Mesothelial cell of epicardium (in vitro differentiated cells): ENCODE measurements around the gene HSD17B12. TPM values are rescaled to one million over a fixed set of nuclear protein-coding genes. Genes with fewer than 3 reads are reported as not detected.

ENCODE experiments used
- DNase-seq, 2 experiments: peaks; one replicate each; pipeline ENCODE4 v3.0.0; 2021; ENCODE audit warnings: low spot score in 2 of 2; ENCODE audit not compliant: unreplicated experiment in 2 of 2
- H3K27ac Mint-ChIP-seq: 2 replicates; pipeline ENCODE4 v1.8.0; 2021; ENCODE audit warnings: mixed read lengths
- H3K27me3 Mint-ChIP-seq: 2 replicates; pipeline ENCODE4 v1.8.0; 2021; ENCODE audit warnings: low read depth, mixed read lengths
- H3K36me3 Mint-ChIP-seq: 2 replicates; pipeline ENCODE4 v1.8.0; 2021; ENCODE audit warnings: mixed read lengths
- H3K4me1 Mint-ChIP-seq: 2 replicates; pipeline ENCODE4 v1.8.0; 2021; ENCODE audit warnings: mixed read lengths
- H3K4me3 Mint-ChIP-seq: 2 replicates; pipeline ENCODE4 v1.8.0; 2021; ENCODE audit warnings: mild to moderate bottlenecking, moderate library complexity, mixed read lengths
- H3K9me3 Mint-ChIP-seq: 2 replicates; pipeline ENCODE4 v1.8.0; 2021; ENCODE audit warnings: mixed read lengths
- total RNA-seq: library from RNA; stranded (reverse); gene quantifications from 3 replicates; pipeline ENCODE4 v1.2.1, GENCODE V29; 2021
- TF ChIP-seq, protein P1 (sequence below): fragments of 200-600 bp; sonication (generic); IDR thresholded peaks from one replicate; pipeline ENCODE4 v1.5.0; 2021; ENCODE audit warnings: antibody characterized with exemption; ENCODE audit not compliant: unreplicated experiment

Gene HSD17B12
- total RNA-seq, 1 donor from 2014 or later = 99.9 TPM

DNA sequence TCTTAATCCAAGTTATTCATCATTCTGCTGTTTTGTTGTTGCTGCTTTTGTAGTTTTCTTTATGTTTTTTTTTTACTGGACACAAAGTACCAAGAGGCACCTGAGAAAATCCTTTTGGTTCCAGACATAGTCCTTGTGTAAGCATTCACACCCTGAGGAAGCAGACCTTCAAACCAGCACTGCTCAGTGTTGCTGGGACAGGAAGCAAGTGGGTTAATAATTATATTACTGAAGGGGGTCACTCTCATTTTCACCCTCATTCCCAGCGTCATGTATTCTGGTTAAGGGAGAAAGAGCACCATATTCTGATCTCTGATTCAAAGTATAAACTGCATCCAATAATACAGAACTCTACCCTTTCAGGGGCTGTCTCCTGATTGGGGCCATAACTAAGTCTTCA, 194.2 kb downstream of the HSD17B12 start:
- Mint-ChIP-seq H3K4me1 (no peaks in the 10 kb centered on the region), H3K27me3 (peaks cover 89% of the 10 kb centered on the region)
- TF ChIP-seq, protein P1, sequence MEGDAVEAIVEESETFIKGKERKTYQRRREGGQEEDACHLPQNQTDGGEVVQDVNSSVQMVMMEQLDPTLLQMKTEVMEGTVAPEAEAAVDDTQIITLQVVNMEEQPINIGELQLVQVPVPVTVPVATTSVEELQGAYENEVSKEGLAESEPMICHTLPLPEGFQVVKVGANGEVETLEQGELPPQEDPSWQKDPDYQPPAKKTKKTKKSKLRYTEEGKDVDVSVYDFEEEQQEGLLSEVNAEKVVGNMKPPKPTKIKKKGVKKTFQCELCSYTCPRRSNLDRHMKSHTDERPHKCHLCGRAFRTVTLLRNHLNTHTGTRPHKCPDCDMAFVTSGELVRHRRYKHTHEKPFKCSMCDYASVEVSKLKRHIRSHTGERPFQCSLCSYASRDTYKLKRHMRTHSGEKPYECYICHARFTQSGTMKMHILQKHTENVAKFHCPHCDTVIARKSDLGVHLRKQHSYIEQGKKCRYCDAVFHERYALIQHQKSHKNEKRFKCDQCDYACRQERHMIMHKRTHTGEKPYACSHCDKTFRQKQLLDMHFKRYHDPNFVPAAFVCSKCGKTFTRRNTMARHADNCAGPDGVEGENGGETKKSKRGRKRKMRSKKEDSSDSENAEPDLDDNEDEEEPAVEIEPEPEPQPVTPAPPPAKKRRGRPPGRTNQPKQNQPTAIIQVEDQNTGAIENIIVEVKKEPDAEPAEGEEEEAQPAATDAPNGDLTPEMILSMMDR = no peak

DNA sequence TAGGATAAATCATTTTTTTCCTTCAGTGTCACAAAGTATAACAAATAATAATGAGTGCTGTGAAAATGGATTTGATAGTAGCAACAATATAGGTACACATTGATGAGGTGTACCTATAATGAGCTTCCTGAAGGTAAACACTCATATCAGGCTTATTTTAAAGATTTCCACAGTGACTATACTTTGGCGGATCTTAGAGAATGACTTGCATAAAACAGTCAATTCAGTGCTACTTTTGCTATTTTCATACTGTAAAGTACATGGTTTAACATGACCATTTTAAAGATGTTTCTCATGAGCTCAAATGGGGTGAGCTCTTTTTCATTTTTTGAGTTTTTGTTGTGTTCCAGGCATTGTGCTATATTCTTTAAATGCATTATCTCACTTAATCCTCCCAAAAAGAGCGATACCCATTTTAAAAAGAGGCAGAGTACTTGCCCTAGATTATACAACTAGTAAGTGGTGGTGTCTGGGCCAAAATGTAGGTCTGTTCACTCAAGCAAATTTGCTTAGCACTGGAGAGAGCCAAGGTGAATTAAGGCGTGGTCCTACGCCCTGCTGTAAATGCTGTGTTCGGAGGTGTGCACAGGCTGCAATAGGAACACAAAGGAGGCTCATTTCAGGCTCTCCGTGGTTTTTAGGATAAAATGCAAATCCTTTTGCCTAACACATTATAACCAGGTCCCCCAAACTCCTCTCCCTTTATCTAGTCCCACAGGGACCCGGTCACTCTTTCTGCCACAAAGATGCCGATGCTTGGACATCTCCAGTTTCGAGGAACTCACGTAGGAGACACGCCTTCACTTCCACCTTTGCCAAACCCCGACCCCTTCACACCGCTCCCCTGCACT, 199.5 kb downstream of the HSD17B12 start:
- peak overlapping the region; percentile 43 for H3K27ac Mint-ChIP-seq
- no peak for DNase-seq
- TF ChIP-seq, protein P1 = no peak
- peaks cover 19% of the 10 kb centered on the region for H3K4me1 Mint-ChIP-seq
- peaks cover 16% of the 10 kb centered on the region for H3K36me3 Mint-ChIP-seq
- peak overlapping the region; percentile 94 for H3K4me3 Mint-ChIP-seq
- H3K9me3 Mint-ChIP-seq = peaks cover 3% of the 10 kb centered on the region
- peaks cover 50% of the 10 kb centered on the region for H3K27me3 Mint-ChIP-seq

More for the DNA sequence above, 194.2 kb downstream of the HSD17B12 start:
- H3K4me3 Mint-ChIP-seq = no peak overlapping the region
- no peak overlapping the region for H3K27ac Mint-ChIP-seq
- DNase-seq = no peak
- H3K36me3 Mint-ChIP-seq = no peaks in the 10 kb centered on the region
- H3K9me3 Mint-ChIP-seq = no peaks in the 10 kb centered on the region

DNA sequence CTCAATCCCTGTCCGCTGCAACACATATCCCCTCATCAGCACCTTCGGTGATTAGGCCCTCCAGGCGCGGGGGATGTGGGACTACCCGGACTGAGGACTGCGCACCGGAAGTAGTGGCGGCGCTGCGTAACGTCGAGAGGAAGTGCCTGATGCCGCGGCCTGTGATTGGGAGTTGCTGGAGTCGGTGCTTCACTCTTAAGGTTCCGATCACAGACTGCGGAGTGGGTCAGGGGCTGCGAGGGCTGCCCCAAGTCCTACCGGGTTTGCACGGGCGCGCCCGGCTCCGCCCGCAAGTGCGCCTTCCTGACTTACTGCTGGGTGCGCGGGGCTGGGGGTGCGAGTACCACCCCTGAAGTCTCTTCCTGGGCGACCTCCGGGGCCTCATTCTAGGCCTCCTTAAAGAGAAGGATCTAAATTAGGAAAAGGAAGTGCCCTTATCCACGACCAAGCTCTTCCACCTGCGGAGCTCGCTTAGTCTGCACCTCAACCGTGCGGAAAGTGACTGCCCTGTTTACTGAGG, 200.2 kb downstream of the HSD17B12 start, which contains the start of gene ALKBH3:
ALKBH3 (plus strand) TSS at position 192 of the 520 bp plus-strand sequence. CDS start 1,822 bp downstream, outside the sequence.
- Mint-ChIP-seq H3K4me3 (peak within 1 kb of the TSS; percentile 94), H3K4me1 (peaks cover 19% of the 10 kb centered on the region), H3K27me3 (peaks cover 44% of the 10 kb centered on the region), H3K27ac (peak within 1 kb of the TSS; percentile 43), H3K9me3 (peaks cover 3% of the 10 kb centered on the region), H3K36me3 (peaks cover 23% of the 10 kb centered on the region)
- TF ChIP-seq, protein P1 = no peak
- DNase-seq = peak; percentile 74 to 89

DNA sequence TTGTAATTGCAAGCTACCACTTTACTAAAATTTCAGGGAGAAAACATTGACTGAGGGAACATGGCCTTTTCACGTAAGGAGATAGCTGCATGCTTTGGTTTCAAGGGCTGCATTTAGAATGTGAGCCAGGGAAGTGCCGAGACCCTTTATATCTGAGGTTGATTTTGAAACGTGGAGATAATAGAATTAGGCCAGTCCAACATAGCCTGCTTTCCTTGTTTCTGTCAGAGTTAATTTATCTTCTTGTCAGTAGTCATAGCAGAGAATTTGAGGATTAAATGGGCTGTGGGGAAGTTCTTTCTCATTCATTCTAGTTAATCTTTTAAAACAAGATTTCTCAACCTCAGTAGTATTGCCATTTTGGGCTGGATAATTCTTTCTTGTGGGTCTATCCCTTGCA, 212.3 kb downstream of the HSD17B12 start:
- Mint-ChIP-seq H3K27me3 (no peaks in the 10 kb centered on the region), H3K36me3 (peaks cover 35% of the 10 kb centered on the region), H3K4me1 (peaks cover 6% of the 10 kb centered on the region), H3K9me3 (no peaks in the 10 kb centered on the region), H3K4me3 (no peak overlapping the region), H3K27ac (no peak overlapping the region)
- no peak for DNase-seq
- TF ChIP-seq, protein P1 = no peak

DNA sequence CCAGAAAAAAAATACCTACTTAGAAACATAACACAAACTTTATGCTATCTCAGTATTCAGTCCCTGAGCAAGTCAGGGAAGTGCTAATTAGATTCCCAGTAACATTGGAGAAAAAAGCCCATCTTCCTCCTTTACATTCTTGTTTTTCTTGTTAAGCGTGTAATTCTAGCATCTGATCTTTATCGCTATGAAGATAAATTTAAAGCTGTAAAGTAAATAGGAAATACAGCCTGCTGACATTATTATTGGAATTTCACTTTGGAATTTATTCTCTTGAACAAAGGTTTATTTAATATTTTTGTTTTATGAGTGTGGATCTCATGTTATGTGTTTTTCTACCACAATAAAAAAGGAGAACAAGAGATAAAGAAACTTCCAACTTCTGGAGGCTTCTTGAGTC, 214.0 kb downstream of the HSD17B12 start:
- TF ChIP-seq, protein P1 = no peak
- no peak for DNase-seq
- no peaks in the 10 kb centered on the region for H3K9me3 Mint-ChIP-seq
- H3K4me1 Mint-ChIP-seq = peaks cover 6% of the 10 kb centered on the region
- peaks cover 52% of the 10 kb centered on the region for H3K36me3 Mint-ChIP-seq
- H3K27me3 Mint-ChIP-seq = no peaks in the 10 kb centered on the region
- peak overlapping the region; percentile 34 for H3K27ac Mint-ChIP-seq
- H3K4me3 Mint-ChIP-seq = no peak overlapping the region
